KMS-11 (cell line): ENCODE measurements around the gene CLOCK.

Experiments used
- H2AFZ ChIP-seq: fragments of 200-600 bp; sonication (generic); 2 replicates; pipeline ENCODE4 v1.6.1; 2016; ENCODE audit warnings: antibody characterized with exemption, mixed run types, low read depth
- H3K27ac ChIP-seq: fragments of 200-600 bp; sonication (generic); 2 replicates; pipeline ENCODE4 v1.6.1; 2016; ENCODE audit warnings: mild to moderate bottlenecking, mixed run types
- H3K27me3 ChIP-seq: fragments of 200-600 bp; sonication (generic); 2 replicates; pipeline ENCODE4 v1.6.1; 2017; ENCODE audit warnings: mild to moderate bottlenecking, low read depth, mixed run types, moderate library complexity; ENCODE audit not compliant: insufficient read depth
- H3K36me3 ChIP-seq: fragments of 200-600 bp; sonication (generic); 2 replicates; pipeline ENCODE4 v1.6.1; 2017; ENCODE audit warnings: mild to moderate bottlenecking, mixed run types; ENCODE audit not compliant: insufficient read depth
- H3K4me1 ChIP-seq: fragments of 200-600 bp; sonication (generic); 2 replicates; pipeline ENCODE4 v1.6.1; 2016; ENCODE audit warnings: mild to moderate bottlenecking, low read depth, mixed run types; ENCODE audit not compliant: poor library complexity, severe bottlenecking
- H3K4me2 ChIP-seq: fragments of 200-600 bp; sonication (generic); 2 replicates; pipeline ENCODE4 v1.7.0; 2016; ENCODE audit warnings: mild to moderate bottlenecking, mixed run types
- H3K4me3 ChIP-seq: fragments of 200-600 bp; sonication (generic); IDR thresholded peaks from 2 replicates; pipeline ENCODE4 v1.6.1; 2017; ENCODE audit warnings: low read depth, low read length, mixed read lengths; ENCODE audit not compliant: insufficient read depth
- H3K79me2 ChIP-seq: fragments of 200-600 bp; sonication (generic); 2 replicates; pipeline ENCODE4 v1.6.1; 2016; ENCODE audit warnings: low read depth, mixed run types; ENCODE audit not compliant: insufficient read depth
- H3K9ac ChIP-seq: fragments of 200-600 bp; sonication (generic); 2 replicates; pipeline ENCODE4 v1.6.1; 2016; ENCODE audit warnings: mild to moderate bottlenecking, mixed run types
- H4K20me1 ChIP-seq: fragments of 200-600 bp; sonication (generic); 2 replicates; pipeline ENCODE4 v1.6.1; 2016; ENCODE audit warnings: mild to moderate bottlenecking, mixed run types; ENCODE audit not compliant: insufficient read depth
- CTCF ChIP-seq: fragments of 200-600 bp; sonication (generic); conservative IDR thresholded peaks from 2 replicates; pipeline ENCODE4 v1.6.1; 2017; ENCODE audit warnings: low read depth, mild to moderate bottlenecking, antibody characterized with exemption, low read length, moderate library complexity, mixed read lengths

CLOCK gene

GRCh38 chr4:55499495-55499894 lies 47.2 kb downstream of the CLOCK start:
- Histone ChIP-seq H2AFZ (no peak overlapping the region), H3K79me2 (peaks cover 19% of the 10 kb centered on the region; the same call in 1 of the 2 replicates), H3K27me3 (no peaks in the 10 kb centered on the region), H3K4me2 (no peak overlapping the region), H3K9ac (no peak overlapping the region), H3K4me1 (no peaks in the 10 kb centered on the region), H4K20me1 (no peaks in the 10 kb centered on the region), H3K27ac (no peak overlapping the region), H3K4me3 (no peak overlapping the region), H3K36me3 (no peaks in the 10 kb centered on the region)
- TF ChIP-seq CTCF = no peak

- H2AFZ ChIP-seq = no peak overlapping the region
- H3K79me2 ChIP-seq = peaks cover 14% of the 10 kb centered on the region; the same call in 1 of the 2 replicates
- H3K9ac ChIP-seq = no peak overlapping the region
- H3K27ac ChIP-seq = no peak overlapping the region
- no peaks in the 10 kb centered on the region for H3K27me3 ChIP-seq
- H3K4me3 ChIP-seq = no peak overlapping the region
- no peak overlapping the region for H3K4me2 ChIP-seq
- no peak for TF ChIP-seq CTCF
- H4K20me1 ChIP-seq = no peaks in the 10 kb centered on the region
- no peaks in the 10 kb centered on the region for H3K36me3 ChIP-seq
- H3K4me1 ChIP-seq = no peaks in the 10 kb centered on the region
Observed at GRCh38 chr4:55498051-55498450, 48.7 kb downstream of the CLOCK start.

GRCh38 chr4:55491486-55491885 lies 55.2 kb downstream of the CLOCK start:
- Histone ChIP-seq H4K20me1 (no peaks in the 10 kb centered on the region), H3K4me1 (no peaks in the 10 kb centered on the region), H3K36me3 (peaks cover 4% of the 10 kb centered on the region; the same call in 1 of the 2 replicates), H2AFZ (no peak overlapping the region), H3K79me2 (peaks cover 18% of the 10 kb centered on the region; the same call in 1 of the 2 replicates), H3K4me2 (no peak overlapping the region), H3K4me3 (no peak overlapping the region), H3K27me3 (no peaks in the 10 kb centered on the region), H3K9ac (no peak overlapping the region), H3K27ac (no peak overlapping the region)
- TF ChIP-seq CTCF = no peak

GRCh38 chr4:55488716-55489115 lies 58.0 kb downstream of the CLOCK start:
- TF ChIP-seq CTCF = no peak
- H3K27me3 ChIP-seq = no peaks in the 10 kb centered on the region
- H3K27ac ChIP-seq = no peak overlapping the region

GRCh38 chr4:55485821-55486220 lies 60.9 kb downstream of the CLOCK start:
- Histone ChIP-seq H3K9ac (no peak overlapping the region), H3K27me3 (no peaks in the 10 kb centered on the region)
- no peak for TF ChIP-seq CTCF

More at GRCh38 chr4:55488716-55489115, 58.0 kb downstream of the CLOCK start:
- peaks cover 4% of the 10 kb centered on the region; the same call in 1 of the 2 replicates for H3K36me3 ChIP-seq
- no peak overlapping the region for H3K9ac ChIP-seq
- no peak overlapping the region for H3K4me3 ChIP-seq
- H3K4me2 ChIP-seq = no peak overlapping the region
- no peaks in the 10 kb centered on the region for H4K20me1 ChIP-seq
- H3K4me1 ChIP-seq = no peaks in the 10 kb centered on the region
- H2AFZ ChIP-seq = no peak overlapping the region
- H3K79me2 ChIP-seq = peaks cover 11% of the 10 kb centered on the region; the same call in 1 of the 2 replicates

More at GRCh38 chr4:55485821-55486220, 60.9 kb downstream of the CLOCK start:
- H3K4me1 ChIP-seq = no peaks in the 10 kb centered on the region
- no peaks in the 10 kb centered on the region for H4K20me1 ChIP-seq
- H3K4me2 ChIP-seq = no peak overlapping the region
- no peak overlapping the region for H2AFZ ChIP-seq
- no peaks in the 10 kb centered on the region for H3K79me2 ChIP-seq
- peaks cover 4% of the 10 kb centered on the region; the same call in 1 of the 2 replicates for H3K36me3 ChIP-seq
- H3K27ac ChIP-seq = no peak overlapping the region
- no peak overlapping the region for H3K4me3 ChIP-seq
